Left renal pelvis (tissue), 4 donors: Measurements from ENCODE around the gene OR4D9. TPM values are rescaled to one million over a fixed set of nuclear protein-coding genes. Genes with fewer than 3 reads are reported as not detected.
"Not testable (repeated sequence)": the region's sequence is repeated elsewhere in the genome, so short reads cannot be mapped to it uniquely, and the experiment has no call there.

ENCODE experiments used
- DNase-seq, 4 donors: peaks; one replicate each; pipeline ENCODE4 v3.0.0-alpha.2; 2013; ENCODE audit warnings: low read depth in 4 of 4, low spot score in 3 of 4
- polyA plus RNA-seq, 4 donors: library from polyadenylated mRNA; unstranded; fragments of 120-200 nt; gene quantifications; one replicate each; pipeline ENCODE4 v1.2.1, GENCODE V29; 2013; ENCODE audit not compliant: insufficient read length in 4 of 4

The OR4D9 gene
- under 1 TPM in 3 of 4 donors, not detected in 1; 0.03 to 0.06 (median 0.05) TPM for polyA plus RNA-seq

DNA sequence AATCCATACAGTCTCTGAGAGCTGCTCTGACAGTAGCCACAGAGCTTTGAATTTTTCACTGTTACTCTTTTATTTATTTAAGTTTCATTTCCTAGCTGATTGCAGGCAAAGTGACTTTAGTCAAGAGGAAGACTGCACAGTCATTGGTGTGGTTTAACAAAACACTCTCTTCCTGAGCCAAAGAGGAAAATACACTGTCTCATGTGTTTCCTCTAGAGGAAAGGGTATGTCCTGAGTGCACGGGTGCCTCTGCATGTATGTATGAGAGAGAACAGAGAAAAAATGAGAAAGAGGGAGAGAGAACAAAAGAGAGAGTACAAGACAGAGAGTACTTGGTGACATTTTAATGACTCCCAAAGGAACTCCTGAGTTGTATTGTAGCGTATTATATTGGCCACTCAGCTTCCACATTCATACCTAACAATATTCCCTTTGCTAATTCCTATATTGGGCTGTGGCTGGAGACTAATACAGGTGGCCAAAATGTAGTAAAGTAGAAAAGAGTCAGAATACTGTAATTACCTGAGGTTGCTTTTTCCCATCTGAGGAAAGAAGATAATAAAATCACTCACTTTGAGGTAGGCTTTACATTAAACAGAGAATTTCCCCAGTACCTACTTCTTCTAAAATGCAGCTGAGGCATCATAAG is at the start of gene OR4D9:
OR4D9 (plus strand) TSS at position 599 of the 649 bp plus-strand sequence. CDS start 3,374 bp downstream, outside the sequence.
- DNase-seq, result no peak

DNA sequence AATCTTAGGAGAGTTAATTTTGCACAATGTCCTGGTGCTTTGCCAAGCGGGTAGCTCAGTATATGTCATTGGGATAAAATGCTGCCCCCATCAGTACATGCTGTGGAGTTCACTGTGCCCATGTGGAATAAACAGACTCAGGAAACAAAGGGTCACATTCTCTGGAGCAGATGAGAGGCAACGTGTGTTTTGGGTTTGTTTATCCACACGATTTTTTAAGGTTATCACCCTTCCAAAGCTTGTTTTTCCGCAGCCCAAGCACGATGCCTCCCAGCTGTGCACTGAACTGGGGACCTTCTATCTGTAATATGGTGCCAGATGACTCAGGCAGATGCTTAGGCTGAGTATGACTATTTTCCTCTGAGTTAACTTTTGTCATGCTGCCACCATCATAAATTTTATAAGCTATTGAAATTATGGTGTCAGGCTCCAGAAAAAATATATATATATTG is 48.1 kb upstream of the OR4D9 start:
- peak in 1 of 4 donors; percentile 5 for DNase-seq

DNA sequence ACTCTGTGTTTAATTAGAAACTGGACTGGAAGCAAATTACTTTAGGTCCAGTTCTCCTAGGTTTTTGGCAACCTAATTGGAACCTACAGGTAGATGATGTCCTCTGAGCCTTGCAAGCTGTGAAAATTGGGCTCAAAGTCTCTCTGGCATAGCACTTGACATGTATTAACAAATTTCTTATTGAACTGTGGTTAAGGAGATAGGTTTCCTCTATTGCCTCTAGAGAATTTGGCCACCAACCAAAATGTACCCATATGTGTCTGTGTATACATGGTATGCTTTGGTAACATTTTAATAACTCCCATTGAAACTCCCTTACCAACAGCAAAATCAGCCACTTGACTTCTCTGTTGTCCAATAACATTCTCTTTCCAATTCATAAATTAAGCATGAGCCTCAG is 38.3 kb upstream of the OR4D9 start, which contains the start of gene OR4D10:
OR4D10 (plus strand) TSS at position 301 of the 400 bp plus-strand sequence. CDS start 4,115 bp downstream, outside the sequence.
- DNase-seq, result no peak

DNA sequence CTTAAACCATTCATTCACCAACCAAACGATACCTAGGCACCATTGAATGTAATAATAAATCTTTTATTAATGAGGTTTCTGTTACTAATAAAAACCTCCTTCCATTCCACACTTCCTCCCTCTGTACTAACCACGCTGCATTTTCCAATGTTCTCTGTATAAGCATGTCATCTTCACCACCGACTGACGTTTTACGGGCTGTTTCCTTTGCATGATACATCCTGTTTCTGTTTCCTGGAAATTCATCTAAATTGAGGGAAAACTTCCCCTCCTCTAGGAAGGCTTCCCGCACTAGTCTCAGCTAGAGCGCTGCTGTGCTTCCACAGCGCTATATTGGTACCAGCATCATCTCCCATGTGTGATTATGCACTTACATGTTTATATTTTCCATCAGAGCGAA is 36.2 kb upstream of the OR4D9 start:
- no peak for DNase-seq

DNA sequence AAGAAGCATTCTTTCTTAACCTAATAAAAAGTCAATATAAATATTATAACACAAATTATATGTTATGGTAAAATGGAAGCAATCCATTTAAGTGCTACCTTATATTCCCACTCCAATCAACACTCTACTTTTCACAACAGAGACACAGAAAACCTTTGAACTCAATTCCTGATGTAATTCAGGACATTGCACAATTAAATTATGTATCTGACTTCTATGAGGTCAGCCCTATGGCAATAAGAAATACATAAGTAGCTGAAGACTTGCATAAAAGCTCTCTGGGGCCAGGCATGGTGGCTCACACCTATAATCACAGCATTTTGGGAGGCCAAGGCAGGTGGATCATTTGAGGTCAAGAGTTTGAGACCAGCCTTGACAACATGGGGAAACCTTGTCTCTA is 31.4 kb upstream of the OR4D9 start:
- no peak for DNase-seq

DNA sequence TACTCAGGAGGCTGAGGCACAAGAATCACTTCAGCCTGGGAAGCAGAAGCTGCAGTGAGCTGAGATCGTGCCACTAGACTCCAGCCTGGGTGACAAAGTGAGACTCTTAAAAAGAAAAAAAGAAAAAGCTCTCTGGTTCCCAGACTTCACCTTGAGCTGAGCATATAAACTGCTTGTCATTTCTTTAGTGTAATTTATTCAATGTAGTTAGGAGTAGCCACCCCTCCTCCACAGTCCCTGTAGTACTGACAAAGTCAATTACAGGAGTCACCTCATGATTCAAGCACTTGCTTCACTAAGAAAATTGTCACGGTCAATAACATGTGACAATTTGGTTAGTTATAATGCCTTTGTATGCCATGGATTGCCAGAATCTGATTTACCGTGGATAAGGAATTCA is 31.0 kb upstream of the OR4D9 start:
- DNase-seq, result no peak

DNA sequence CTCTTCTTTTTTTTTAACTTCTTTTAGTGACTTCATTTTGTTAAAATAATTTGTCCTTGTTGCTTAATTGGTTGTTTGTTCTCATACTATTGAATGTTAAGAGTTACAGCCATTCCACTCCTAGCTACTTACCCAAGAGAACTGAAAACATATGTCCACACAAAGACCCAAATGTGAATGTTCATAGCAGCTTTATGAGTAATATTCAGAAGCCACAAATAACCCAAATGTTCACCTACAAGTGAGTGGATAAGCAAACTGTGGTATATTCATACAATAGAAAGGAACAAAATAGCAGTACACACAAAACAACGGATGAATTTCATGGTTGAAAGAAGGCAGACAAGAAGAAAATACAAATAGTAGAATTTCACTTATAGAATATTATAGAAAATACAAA is 9.4 kb upstream of the OR4D9 start:
- no peak for DNase-seq

DNA sequence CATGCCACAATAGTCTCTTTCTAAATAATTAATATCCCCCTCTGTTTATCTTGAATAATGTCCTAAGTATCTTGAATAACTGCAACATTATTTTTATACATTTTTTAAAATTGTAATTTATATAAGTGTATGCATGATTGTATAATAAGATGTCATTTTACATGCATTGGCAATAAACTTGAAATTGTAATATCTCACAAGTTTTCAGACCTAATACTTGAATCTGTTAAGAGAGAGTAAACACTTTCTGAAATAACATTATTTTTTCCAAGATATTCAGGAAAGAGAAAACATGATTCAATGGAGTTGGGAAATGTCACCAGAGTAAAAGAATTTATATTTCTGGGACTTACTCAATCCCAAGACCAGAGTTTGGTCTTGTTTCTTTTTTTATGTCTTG is 8.1 kb upstream of the OR4D9 start, which contains the start of gene OR4D11:
OR4D11 (plus strand) TSS at position 301 of the 400 bp plus-strand sequence; CDS start at position 301, 0 bp downstream.
- DNase-seq, result no peak

DNA sequence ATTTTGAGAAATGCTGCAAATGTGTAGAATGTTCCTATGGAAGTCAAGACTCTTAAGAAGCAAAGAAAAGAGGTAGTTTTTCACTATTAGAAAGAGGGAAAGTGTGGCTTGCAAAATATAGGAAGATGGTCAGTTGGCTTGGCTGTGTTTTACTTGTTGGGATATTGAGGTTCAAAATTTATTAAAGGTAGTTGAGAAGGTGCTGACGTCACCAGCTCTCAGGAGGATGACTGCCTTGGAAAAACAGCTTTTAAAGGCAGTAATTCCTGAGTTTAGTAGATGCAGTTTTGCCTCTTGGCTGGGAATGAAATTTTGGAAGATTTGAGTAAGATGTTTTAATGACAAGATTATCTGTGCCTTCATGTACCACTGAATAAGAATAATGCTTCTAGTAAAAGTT is 336 bp downstream of the OR4D9 start:
- DNase-seq, result no peak

DNA sequence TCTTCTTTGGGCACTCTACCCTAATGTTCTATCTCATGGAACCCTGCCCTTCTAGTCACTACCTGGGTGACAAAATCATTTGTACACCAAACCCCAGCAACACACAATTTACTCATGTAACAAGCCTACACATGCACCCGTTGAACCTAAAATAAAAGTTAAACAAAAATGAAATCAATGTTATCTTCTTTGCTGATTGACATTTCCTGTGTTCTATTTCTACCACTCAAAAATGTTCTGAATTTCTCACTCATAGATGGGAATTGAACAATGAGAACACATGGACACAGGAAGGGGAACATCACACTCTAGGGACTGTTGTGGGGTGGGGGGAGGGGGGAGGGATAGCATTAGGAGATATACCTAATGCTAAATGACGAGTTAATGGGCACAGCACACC is 8.8 kb downstream of the OR4D9 start:
- DNase-seq, result not testable (repeated sequence)

DNA sequence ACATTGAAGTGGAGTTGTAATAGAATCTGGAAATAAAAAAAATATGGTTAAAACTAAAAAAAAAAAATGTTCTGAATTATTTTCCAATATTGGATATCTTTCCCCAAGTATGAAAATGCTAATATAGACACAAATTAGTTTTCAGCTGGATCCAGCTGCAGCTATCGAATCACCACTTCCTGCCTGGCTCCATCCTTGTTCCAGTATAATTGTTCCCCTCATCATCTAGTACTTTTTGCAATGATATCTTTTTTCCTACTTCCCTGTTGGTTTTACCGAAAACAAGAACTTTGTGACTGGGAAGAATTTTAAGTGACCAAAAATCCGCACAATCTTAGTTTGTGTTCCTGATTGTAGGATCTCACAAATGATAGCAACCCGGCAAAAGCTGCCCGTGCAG is 9.4 kb downstream of the OR4D9 start:
- no peak for DNase-seq

DNA sequence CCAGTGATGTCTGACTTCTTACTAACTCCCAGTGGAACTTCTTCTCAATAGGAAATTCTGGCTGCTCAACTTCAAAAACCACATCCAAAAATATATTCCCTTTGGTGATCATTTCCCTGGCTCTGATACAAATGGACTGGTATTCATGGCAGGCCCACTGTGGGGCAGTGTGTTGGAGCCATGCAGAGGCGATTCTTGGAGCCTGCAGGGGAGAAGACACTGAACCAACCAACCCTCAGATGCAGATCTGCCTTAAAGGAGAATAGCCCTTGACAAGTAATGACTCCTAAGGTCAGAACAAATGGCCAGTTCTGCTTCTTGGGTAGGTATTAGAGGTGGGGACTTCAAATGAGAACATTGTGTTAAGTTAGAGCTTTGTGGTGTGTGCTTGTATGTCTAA is 12.2 kb downstream of the OR4D9 start:
- DNase-seq, result no peak

DNA sequence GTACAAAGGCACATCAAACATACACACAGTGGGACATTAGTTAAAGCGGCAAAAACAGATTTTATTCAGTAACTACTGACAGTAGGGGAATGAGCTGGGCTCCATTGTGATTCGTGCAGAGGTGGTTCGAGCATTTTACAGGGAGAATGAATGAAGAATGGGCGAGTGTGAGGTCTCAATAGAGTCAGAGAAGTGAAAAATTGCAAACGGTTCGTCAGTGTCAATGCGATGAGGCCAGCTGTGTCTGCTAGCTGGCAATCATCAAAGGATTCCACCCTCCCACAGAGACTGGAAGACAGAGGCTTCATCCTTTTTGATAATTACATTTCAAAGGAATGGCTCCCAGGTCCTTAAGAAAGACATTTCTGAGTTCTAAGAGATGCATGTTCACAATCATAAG is 17.4 kb downstream of the OR4D9 start:
- no peak for DNase-seq

DNA sequence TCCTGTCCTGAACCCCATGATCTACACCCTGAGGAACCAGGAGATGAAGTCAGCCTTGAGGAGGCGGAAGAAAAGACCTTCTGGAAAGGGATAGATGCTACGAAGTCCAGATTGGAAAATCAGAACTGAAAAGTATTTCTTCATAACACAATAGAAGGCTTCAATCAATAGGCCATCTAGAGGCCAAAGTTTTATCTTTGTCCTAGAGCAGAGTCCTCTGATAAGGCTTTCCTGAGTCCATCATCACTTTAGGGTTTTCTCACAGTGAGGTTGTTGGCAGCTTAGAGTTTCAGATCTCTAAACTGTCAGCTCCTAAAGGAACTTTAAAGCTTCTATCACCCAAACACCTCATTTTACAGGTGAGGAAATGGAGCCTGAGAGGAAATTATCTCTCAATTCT is 21.3 kb downstream of the OR4D9 start:
- no peak for DNase-seq

DNA sequence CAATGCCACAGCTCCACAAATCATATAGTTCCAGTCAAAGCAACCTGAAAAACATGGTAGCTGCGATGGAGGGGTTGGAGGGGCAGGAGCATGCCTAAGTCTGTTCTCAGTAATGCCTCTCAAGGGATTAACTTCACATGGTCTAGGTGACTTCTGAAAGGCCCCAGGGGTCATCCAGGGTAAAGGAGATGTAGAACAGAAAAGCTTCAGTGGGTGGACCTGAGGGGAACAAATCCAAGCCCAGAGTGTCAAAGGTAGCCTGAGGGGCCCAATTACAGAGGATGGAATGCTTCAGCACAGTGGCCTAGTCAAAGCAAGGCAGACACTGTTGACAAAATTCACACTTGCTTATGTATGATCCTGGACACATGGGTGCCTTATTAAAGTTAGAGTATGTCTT is 23.3 kb downstream of the OR4D9 start:
- DNase-seq, result no peak

DNA sequence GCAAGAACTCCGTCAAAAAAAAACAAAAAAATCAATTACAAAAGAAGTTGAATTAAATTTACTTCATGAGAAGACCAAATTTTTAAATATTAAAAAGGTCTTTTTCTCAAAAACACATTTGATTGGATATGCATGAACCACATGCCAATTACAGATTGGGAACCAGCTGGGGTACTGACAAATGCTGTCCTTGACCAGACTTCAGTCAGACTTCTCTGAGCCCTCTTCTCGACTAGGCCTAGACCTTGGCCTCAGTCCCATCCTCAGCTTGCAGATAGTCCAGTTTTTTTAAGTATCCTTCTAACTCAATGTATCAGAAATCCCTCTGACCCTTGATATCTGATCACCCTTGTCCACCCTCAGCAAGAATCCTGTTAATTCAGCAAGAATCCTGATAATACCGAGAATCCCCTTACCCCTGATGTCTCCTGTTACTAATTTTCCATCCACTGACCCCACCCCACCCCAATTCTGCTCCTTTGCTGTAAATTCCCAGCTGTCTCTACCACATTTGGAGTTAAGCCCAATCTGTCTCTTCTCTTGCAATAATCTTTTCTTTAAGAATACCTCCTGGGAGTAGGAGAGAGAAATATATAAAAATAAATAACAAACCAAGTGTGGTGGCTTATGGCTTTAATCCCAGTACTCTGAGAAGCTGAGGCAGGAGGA is 30.9 kb downstream of the OR4D9 start:
- no peak for DNase-seq

DNA sequence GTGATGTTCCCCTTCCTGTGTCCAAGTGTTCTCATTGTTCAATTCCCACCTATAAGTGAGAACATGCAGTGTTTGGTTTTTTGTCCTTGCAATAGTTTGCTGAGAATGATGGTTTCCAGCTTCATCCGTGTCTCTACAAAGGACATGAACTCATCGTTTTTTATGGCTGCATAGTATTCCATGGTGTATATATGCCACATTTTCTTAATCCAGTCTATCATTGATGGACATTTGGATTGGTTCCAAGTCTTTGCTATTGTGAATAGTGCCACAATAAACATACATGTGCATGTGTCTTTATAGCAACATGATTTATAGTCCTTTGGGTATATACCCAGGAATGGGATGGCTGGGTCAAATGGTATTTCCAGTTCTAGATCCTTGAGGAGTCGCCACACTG is 32.4 kb downstream of the OR4D9 start:
- not testable (repeated sequence) for DNase-seq

DNA sequence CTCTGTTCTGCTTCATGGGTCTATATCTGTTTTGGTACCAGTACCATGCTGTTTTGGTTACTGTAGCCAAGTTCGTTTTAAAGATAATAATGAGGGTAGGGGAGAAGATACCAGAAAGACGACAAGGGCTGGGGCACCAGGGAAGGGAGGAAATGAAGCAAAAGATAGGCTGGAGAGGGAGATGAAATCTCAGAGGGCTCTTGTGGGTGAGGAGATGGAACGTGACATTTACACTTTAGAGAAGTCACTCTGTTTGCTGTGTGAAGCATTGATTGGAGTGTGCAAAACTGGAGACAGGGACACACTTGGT is 33.5 kb downstream of the OR4D9 start:
- DNase-seq, result no peak

DNA sequence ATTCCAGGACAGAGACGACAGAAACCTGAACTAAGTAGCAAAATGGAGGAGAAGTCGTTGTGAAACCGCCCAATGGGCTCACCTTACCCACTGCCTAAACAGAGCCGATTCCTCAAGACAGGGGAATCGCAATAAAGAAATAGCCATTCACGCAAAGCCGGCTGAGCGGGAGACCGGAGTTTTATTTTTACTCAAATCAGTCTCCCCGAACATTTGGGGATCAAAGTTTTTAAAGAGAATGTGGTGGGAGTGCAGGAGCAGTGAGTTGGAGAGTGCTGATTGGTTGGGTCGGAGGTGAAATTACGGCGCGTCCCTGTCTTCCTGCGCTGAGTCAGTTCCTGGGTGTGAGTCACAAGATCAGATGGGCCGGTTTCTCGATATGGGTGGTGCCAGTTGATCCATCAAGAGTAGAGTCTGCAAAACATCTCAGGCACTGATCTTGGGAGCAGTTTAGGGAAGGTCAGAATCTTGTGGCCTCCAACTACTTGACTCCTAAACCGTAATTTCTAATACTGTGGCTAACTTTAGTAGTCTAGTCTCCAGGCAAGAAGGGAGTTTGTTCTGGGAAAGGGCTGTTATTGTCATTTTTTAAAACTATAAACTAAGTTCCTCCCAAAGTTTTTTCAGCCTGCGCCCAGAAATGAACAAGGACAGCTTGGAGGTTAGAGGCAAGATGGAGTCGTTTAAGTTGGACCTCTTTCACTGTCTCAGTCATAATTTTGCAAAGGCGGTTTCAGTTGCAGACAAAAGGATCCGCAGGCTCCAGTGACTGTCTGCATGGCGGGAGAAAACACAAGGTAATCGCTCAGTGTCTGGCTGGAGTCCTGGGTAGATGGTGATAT is 34.1 kb downstream of the OR4D9 start:
- no peak for DNase-seq

DNA sequence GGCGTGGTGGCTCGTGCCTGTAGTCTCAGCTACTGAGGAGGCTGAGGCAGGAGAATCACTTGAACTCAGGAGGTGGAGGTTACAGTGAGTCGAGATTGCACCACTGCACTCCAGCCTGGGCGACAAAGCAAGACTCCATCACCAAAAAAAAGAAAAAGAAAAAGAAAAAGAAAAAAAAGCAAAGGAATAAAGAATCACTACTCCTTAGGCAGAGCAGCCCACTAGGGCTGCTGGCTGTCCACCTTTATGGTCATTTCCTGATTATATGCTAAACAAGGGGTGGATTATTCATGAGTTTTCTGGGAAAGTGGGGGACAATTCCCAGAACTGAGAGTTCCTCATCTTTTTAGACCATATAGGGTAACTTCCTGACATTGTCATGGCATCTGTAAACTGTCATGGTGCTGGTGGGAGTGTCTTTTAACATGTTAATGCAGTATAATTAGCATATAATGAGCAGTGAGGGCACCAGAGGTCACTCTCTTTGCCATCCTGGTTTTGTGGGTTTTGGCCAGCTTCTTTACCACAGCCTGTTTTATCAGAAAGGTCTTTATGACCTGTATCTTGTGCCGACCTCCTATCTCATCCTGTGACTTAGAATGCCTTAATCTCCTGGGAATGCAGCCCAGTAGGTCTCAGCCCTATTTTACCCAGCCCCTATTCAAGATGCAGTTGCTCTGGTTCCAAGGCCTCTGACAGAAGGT is 36.4 kb downstream of the OR4D9 start:
- DNase-seq, result not testable (repeated sequence)

DNA sequence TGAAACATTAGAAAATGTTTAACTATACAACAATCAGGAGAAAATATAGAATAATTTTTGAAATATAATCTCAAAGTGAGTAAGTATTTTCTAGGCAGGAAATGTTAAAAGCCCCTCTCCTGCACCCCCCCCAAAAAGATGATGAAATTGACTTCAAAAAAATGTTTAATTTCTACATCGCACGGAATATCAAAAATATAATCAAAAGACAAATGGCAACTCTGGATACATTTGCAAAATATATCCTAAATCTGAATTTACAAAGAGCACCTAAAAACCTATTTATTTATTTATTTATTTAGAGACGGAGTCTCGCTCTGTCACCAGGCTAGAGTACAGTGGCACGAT is 36.9 kb downstream of the OR4D9 start:
- no peak for DNase-seq
